HG02885 (cell line): ENCODE results near the gene AFAP1L2.

Source experiments
- ATAC-seq: cut with Tn5 transposase; IDR thresholded peaks from one replicate; pipeline ENCODE4 v1.9.1; 2021; ENCODE audit warnings: mild to moderate bottlenecking; ENCODE audit not compliant: unreplicated experiment, poor library complexity

Gene AFAP1L2

GRCh38 chr10:114255227-114255626 lies 149.1 kb downstream of the AFAP1L2 start:
- ATAC-seq: no peak

- ATAC-seq: no peak
These were observed 151.4 kb downstream of the AFAP1L2 start for GRCh38 chr10:114252883-114253282.

- no peak for ATAC-seq
These were observed 152.2 kb downstream of the AFAP1L2 start for GRCh38 chr10:114252092-114252491.

GRCh38 chr10:114250716-114251115 lies 153.6 kb downstream of the AFAP1L2 start:
- ATAC-seq: no peak

- ATAC-seq: no peak
These were observed 154.1 kb downstream of the AFAP1L2 start for GRCh38 chr10:114250236-114250635.

GRCh38 chr10:114246679-114247305 lies 157.5 kb downstream of the AFAP1L2 start:
- no peak for ATAC-seq

GRCh38 chr10:114245121-114245791 lies 159.0 kb downstream of the AFAP1L2 start:
- no peak for ATAC-seq
